HCT116 (cell line): Measurements from ENCODE around the gene PDE2A.

Experiments
- EGR1 ChIP-seq: IDR thresholded peaks from 2 replicates; pipeline ENCODE4 v1.6.1; 2012; ENCODE audit warnings: low read depth
- EZH2 ChIP-seq: fragments of 200-600 bp; sonication (generic); IDR thresholded peaks from 2 replicates; pipeline ENCODE4 v1.6.1; 2017; ENCODE audit warnings: antibody characterized with exemption, mixed run types
- POLR2AphosphoS5 ChIP-seq: IDR thresholded peaks from 2 replicates; pipeline ENCODE4 v1.6.1; 2011; ENCODE audit warnings: mild to moderate bottlenecking, low read depth, low read length, moderate library complexity
- SIN3A ChIP-seq: IDR thresholded peaks from 2 replicates; pipeline ENCODE4 v1.6.1; 2012; ENCODE audit warnings: low read depth

GRCh38 chr11:72588421-72589410 lies 85.5 kb downstream of the PDE2A start:
- no peak for TF ChIP-seq EZH2
- TF ChIP-seq POLR2AphosphoS5: no peak
- no peak for TF ChIP-seq EGR1
- no peak for TF ChIP-seq SIN3A
